Measurements from ENCODE around the gene SHROOM2. TPM values are rescaled to one million over a fixed set of nuclear protein-coding genes. Genes with fewer than 3 reads are reported as not detected.
"Not testable (repeated sequence)": the region's sequence is repeated elsewhere in the genome, so short reads cannot be mapped to it uniquely, and the experiment has no call there.

SHROOM2 gene
- total RNA-seq, 1 donor from 2014 or later: 0.70 TPM

DNA sequence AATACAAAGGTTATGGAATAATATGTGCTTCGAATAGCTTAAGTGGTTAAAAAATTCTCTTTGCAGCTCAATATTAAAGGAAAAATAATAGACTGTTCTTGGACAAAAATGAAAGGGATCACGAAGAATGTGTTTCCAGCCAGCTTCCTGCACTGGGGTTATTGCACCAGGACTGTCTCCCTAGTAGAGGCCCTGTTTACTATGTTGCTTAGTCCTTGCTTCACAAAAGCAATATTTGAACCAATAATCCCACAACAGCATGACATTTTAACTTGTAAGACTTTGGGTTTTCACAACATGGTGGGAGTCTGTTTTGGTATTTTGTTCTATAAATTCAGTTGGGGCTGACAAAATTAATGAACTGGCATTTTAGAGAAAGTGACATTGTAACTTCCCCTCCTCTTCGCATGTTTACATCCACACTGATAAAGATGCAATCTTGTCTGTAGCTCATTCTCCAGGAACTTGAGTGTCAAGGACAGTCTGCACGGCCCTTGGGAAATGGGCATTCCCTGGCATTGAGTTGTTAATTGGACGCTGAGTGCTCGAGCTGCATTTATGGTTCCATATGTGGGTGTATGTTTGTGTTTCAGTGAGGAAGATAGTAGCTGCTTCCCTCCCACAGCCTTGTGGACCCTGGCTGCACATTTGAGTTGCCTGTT is 39.0 kb downstream of the SHROOM2 start:
- intact Hi-C loops (cut with DNase I): no loop called here
- no peak for ATAC-seq (ENCODE audit: poor library complexity)

DNA sequence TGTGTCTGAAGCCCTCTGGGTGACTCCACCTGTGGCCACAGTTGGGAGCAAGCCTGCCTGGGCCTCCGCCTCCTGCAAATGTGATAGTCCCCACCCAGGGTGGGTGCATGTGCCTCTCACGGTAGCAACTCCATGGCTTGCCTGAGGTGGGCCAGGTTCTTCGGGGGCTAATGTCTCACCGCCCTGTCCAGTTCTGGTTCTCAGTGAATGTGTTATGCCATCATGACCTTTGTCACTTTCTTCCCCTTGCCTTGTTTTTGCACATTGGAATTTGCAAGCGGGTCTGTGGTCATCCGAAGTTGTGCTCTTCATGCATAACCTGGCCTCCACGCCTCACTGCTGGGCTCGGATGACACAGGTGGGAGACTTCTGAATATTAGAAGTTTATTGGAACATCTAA is 39.7 kb downstream of the SHROOM2 start:
- ATAC-seq (ENCODE audit: poor library complexity) (no peak), DNase-seq (no peak)
- intact Hi-C loops (cut with DNase I): no loop called here

More for the DNA sequence above, 39.0 kb downstream of the SHROOM2 start:
- DNase-seq: no peak

DNA sequence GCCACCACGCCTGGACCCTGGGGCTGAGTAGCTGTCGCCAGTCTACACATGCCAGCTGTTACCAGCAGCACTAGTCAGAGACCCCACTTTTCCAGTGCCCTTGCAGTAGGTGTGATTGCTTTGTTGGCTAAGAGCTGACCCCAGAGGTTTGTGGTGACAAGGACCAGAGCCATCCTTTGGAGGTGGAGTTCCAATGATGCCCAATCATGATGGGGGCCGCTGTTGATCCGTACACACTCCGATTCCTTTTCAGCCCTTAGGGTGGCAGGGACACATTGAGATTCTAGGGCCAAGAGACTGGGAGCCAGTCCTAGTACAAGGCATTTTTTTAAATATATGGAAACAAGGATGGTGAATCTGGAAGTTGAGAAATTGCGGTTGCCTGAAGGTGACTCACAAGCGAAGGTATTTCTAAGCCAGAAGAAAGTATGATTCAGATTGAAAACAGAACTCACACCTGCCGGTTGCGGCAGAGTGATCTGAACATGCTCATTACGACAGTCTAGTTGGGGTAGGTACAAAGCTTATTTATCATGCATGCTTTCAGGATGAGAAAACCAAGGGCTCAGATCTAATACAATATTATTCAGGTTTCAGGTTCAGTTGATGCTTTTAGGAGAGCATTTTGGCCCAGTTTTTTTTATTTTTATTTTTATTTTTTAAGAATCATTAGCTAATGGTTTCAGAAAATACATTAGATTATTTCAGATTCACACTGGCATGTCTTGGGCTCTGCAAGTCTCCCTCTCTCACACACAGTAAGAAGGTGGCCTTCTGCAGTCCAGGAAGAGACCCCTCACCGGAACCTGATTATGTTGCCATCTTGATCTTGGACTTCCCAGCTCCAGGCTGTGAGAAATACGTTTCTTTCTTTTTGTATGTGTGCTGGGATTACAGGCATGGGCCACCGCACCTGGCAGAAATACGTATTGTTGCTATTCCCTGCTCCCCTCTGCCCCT is 43.4 kb downstream of the SHROOM2 start:
- ATAC-seq (ENCODE audit: poor library complexity) (no peak), DNase-seq (no peak)

DNA sequence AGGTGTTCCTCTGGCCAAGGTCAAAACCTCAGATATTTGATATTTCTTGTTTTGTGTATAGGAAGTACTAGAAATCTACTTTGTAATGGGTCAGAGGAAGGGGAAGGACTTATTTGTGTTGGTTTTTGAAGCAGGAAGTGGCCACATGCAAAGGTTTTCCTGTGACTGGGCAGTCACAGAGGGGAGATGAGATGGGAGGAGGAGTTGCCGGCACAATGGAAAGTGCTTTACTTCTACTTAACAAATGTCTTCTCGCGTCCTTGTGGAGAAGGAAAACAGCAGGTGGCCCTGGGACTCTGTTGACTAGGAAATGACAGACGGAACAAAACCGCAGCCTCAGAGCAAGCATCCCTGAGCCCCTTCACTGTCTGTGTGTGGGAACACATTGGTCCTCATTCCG is 46.6 kb downstream of the SHROOM2 start:
- DNase-seq: no peak
- ATAC-seq (ENCODE audit: poor library complexity): no peak
- intact Hi-C loops (cut with DNase I): no loop called here

More for the DNA sequence above, 43.4 kb downstream of the SHROOM2 start:
- intact Hi-C loops (cut with DNase I): no loop called here

DNA sequence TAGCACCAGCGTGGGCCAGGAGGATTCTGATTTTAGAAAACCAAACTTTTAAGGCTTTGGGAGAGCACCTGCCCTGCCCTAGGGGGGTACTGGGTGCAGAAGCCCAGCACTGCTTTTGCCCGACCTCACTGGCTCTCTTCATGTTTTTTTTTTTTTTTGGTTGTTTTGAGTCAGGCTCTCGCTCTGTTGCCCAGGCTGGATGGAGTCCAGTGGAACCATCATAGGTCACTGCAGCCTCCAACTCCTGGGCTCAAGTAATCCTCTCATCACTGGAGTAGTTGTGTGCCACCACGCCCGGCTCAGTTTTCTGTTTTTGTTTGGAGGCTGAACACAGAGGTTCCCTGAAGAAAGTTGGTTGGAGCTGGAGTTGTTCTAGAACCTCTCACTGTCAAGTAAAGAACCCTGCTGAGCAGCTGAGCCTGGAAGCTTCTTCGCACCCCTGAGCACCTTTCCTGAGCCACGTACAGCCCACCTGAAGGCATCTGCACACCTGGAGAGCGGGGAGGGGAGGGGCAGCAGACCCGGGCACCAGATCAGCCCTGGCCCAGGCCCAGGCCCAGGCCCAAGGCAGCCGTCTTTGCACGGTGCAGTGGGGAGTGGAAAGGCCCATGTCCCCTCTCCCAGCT is 49.5 kb downstream of the SHROOM2 start:
- DNase-seq: no peak
- intact Hi-C loops (cut with DNase I): no loop called here
- no peak for ATAC-seq (ENCODE audit: poor library complexity)

DNA sequence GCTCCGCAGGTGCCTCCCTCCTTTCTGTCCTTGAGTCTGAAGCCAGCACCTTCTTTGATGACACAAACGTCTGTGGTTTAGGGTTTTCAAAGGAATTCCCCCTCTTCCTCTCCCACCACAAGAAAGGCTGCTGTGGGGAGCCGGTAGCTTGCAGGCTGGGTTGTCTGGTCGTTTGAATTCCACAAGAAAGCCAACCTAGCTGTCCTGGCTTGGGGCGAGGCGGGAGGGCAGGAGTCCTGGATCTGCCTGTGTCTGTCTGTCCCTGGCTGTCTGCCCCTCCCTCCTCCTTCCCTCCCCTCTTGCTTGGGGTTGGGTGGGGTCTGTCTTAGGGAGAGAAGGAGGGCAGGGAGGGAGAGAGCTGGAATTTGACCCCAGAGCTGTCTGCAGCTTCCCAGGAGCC is 56.3 kb downstream of the SHROOM2 start:
- DNase-seq: no peak
- ATAC-seq (ENCODE audit: poor library complexity): no peak
- intact Hi-C loops (cut with DNase I): no loop called here

DNA sequence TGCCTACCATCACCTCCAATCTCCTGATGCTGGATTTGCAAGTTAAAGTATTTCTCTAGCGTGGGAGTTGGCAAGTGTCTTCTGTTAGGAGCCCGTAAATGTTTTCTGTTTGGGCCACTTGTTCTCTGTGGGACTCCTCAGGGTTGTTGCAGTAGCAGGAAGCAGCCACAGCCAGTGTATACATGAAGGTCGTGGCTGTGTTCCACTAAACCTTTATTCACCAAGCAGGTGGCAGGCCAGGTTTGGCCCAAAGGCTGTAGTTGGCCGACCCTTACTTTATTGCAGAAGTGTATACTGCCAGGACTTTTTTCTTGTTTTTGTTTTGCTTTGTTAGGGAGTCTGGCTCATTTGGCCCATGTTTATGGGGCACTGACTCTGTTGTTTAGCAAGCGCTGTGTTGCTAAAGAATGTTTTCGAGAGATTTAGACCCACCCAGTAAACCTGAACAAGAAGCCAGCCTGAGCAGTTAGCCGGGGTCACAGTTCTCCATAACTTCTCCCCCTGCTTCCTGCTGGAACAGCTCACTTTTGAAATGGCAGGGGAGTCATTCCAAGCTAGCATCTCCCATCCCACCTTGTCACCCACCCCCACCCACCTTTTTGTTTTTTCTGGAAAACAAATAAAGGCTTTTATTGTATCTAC is 58.8 kb downstream of the SHROOM2 start:
- ATAC-seq (ENCODE audit: poor library complexity): no peak

DNA sequence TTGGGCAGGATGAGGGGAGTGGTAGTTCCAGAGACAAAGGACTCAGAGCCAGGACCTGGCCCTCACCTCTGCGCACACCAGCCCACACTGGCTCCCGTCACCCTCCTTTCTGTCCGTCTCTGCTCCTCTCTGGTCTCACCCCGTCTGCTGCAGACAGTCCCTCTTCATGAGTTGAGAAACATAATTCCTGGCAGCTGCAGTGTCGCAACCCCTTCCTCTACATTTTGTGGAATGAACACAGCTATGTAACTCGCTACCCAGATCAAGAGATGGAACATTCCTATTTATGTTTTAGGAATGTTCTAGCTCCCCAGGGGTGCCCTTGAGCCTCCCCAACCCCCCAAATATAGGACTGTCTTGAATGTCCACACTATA is 59.3 kb downstream of the SHROOM2 start:
- intact Hi-C loops (cut with DNase I): no loop called here
- DNase-seq (no peak), ATAC-seq (ENCODE audit: poor library complexity) (no peak)

More for the DNA sequence above, 58.8 kb downstream of the SHROOM2 start:
- intact Hi-C loops (cut with DNase I): no loop called here
- no peak for DNase-seq

DNA sequence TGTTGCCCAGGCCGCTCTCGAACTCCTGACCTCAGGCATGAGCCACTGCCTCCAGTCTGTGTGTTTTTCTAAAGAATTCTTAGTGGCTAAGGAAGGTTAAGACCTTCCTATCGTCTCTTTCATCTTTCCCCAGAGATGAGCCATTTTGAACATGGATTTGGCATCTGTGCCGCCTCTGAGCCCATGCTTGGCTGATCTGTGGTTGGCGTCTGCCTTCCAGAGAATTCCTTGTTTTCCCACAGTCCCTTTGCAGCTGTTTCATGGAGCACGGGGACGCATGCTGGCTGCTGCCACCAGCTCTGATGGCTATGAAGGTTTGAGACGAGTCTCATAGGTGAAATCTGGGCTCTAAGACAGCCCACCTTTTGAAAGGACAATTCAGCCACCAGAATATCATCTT is 60.4 kb downstream of the SHROOM2 start:
- DNase-seq (no peak), ATAC-seq (ENCODE audit: poor library complexity) (no peak)
- intact Hi-C loops (cut with DNase I): no loop called here

DNA sequence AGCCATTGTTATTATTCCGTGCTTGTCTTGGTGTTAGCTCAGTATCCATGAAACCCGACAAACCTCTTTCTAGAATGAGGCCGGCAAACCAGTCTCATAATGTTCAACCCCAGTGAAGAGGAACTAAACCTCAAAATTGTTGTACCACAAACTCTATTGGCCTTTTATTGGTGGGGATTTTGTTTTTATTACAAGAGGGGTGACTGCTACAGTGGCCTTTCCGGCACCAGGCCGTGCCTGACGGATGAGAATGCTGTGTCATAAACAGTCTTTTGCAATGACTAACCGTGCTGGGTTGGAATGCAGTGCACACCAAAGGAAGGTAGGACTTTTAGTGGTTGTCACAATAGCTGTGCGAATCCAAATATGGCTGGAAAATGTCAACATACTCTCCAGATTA is 60.8 kb downstream of the SHROOM2 start:
- intact Hi-C loops (cut with DNase I): no loop called here
- no peak for DNase-seq

DNA sequence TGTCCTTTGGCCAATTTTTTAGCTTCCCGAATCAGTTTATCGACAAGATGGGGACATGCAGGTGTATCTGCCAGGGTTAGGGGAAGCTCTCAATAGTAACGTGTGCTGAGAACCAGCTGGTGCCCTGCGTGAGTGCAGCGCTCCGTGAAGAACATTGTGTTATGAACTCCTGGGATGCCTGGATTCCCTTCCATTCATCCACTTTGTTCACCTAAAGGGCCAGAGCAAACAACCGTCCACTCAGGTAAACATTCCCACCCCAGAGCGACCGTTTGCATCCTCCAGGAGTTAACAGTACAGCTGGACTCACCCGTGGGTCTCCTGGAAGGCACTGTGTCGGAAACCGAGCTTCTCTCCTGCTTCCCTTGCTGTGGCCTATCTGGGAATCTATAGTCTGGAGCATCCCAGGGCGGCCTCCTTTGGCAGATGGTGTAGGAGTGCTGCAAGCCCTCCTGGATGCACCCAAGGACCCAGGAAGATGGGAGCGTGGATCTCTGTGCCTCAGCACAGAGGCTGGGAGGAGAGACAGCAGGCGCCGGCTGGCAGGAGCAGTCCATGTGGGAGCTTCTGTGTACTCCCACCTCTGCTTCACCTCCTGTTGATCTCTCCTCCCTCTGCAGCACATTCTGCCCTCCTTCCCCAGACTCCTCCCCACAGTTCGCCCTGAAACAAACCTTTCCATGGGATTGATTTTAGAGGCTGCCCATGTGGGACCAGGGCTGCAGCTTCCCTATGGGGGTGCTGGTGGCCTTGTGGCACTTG is 62.7 kb downstream of the SHROOM2 start:
- ATAC-seq (ENCODE audit: poor library complexity) (no peak), DNase-seq (no peak)
- intact Hi-C loops (cut with DNase I): no loop called here

More for the DNA sequence above, 60.8 kb downstream of the SHROOM2 start:
- no peak for ATAC-seq (ENCODE audit: poor library complexity)

DNA sequence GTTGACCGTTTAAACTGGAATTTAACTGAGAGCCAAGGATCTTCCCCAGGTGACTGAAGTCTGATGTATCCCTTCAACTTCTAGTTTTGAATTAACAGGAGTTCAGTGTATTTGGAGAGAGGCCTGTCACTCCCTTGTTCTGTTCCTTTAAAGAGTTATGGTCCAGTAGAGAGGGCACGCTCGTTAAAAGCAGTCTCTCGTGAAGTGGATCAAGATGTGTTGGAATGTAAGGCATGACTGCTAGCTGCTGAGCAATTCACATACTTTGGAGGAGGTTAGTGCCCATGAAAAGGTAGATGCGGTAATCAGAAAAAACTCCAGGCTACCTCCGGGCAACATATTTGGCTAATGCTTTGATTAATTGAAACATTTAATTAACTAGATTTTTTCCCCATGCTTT is 65.7 kb downstream of the SHROOM2 start:
- intact Hi-C loops (cut with DNase I): no loop called here
- ATAC-seq (ENCODE audit: poor library complexity) (no peak), DNase-seq (no peak)

DNA sequence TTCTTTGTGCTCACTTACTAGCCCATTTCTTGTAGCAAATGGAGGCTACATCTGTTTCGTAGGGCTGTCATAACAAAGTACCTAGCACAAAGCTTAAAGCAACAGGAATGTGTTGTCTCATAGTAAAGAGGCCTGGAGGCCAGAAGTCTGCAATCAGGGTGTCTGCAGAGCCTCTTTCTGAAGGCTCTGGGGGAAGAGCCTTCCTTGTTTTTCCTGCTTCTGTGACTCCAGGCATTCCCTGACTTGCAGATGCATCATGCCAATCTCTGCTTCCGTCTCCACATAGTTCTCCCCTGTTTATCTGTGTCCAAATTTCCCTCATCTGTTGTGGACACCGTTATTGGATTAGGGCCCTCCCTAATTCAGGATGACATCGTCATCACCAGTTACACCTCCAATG is 67.1 kb downstream of the SHROOM2 start:
- DNase-seq (no peak), ATAC-seq (ENCODE audit: poor library complexity) (no peak)
- intact Hi-C loops (cut with DNase I): no loop called here

DNA sequence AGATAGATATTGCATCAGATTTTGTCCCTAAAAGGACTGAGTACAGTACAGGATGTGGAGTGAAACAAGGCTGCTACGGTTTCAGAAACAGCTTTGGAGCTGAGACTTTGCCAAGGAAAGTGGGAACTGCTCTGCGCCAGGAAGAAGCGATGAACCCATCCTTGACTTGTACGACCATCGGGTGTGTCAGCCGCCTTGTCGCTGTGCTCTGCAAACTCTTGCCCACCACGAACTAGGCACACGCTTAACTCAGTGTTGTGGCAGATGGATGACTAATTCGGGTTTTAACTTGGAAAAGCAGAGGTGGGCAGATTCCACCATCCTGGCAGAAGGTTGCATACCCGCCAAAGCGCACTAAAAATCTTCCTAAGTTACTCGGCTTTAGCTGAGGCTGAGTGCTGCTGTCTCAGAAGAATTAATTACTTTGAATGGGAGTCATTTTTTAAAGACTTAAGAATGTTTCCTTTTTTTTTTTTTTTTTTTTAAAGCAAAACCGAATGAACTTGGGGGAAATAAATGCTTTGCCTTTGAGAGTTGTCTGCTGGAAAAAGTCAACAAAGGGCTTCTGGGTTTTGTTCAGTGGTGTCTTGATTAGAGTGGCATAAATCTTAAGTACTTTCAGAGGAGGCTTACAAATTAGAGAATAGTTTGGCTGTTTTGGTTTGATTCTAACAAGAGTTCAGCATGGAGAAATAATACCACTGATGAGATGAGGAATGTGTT is 69.5 kb downstream of the SHROOM2 start:
- intact Hi-C loops (cut with DNase I): no loop called here
- no peak for ATAC-seq (ENCODE audit: poor library complexity)
- no peak for DNase-seq

DNA sequence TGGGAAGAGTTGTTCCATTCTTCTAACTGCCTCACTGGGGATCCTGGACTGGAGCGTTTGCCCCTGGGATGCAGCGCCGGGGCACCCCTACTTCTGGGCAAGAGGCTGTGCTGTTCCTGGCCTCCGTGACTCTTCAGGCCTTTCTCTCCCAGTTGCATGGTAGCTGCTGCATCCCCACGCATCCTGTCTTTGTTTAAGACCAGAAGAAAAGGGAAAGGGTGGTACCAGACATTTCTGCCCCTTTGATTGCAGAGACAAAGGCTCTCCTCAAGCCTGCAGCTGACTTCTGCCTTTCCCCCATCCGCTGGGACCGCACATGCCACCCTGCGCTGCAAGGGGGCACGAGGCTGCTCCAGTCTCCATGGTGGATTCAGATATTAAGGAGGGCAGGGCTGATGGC is 70.4 kb downstream of the SHROOM2 start:
- intact Hi-C loops (cut with DNase I): no loop called here
- DNase-seq (no peak), ATAC-seq (ENCODE audit: poor library complexity) (no peak)

DNA sequence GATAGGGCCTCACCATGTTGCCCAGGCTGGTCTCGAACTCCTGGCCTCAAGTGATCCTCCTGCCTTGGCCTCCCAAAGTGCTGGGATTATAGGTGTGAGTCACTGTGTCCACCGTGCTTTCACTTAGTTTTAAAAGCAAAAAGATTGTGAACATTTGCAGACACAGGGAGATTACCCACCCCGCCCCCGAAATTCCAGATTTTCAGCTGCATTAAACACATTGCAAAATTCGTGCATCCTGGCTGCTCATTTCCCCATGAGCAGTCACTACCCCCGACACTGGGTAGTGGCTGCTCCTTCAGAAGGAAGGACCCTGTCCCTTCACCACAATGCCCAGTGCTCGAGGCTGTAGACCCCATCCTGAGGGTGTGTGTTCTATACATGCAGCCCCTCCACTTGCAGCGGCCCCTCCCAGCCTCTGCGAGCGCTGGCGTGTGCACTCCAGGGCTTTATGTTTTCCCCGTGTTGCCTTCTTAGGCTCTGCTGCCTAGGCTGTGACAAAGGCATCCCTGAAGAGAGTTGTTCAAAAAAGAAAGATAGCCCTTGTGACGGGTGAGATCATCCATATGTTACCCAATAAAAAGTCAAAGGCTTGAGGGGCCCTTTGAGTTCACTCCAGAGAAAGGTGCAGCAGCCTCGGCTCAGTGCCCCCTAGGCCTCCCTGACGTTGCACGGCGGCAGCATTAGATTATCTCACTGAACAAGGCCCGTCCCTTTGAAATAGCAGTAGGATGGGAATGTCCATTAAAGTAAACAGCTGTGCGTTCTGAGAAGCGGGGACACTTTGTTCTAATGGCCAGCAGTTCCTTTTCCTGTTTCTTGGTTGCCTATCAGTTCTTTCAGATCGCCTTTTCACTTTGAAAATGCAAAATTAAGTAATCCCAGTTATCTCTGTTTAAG is 71.6 kb downstream of the SHROOM2 start:
- intact Hi-C loops (cut with DNase I): no loop called here
- DNase-seq (no peak), ATAC-seq (ENCODE audit: poor library complexity) (no peak)

DNA sequence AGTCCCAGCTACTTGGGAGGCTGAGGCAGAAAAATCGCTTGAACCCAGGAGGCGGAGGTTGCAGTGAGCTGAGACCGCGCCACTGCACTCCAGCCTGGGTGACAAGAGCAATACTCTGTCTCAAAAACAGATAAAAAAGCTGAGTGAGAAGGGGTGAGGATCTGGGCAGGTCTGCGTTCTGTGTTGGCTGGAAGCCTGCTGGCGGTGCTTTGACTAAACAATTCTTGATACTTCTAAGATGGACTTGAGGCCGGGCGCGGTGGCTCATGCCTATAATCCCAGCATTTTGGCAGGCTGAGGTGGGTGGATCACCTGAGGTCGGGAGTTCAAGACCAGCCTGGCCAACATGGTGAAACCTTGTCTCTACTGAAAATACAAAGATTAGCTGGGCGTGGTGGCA is 72.5 kb downstream of the SHROOM2 start:
- DNase-seq; ATAC-seq (ENCODE audit: poor library complexity); intact Hi-C loops (cut with DNase I): not testable (repeated sequence)
